ENCODE data around the gene KIFC1.
"Not testable (repeated sequence)": the region's sequence is repeated elsewhere in the genome, so short reads cannot be mapped to it uniquely, and the experiment has no call there.

KIFC1 gene

DNA sequence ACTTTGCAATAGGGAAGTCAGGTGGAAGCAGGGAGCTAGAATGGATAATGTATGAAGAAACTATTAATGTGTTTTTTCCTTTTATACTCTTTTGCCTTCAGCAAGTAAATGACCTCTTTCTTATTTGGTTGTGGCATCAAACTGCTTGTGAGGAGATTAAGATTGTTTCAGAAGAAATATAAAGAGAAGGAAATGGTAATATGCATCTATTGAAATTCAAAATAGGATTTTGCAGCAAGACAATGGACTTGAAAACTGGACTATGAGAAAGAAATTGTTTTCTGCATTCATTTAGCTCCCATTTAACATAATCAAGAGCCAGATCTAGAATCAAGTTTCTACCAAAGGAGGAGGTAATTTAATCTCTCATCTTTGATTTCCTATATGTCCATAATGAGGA lies 32.3 kb upstream of the KIFC1 start:
- no peak for DNase-seq (ENCODE audit: low spot score)
- H3K4me3 ChIP-seq, result no peak overlapping the region
- TF ChIP-seq, protein P1, sequence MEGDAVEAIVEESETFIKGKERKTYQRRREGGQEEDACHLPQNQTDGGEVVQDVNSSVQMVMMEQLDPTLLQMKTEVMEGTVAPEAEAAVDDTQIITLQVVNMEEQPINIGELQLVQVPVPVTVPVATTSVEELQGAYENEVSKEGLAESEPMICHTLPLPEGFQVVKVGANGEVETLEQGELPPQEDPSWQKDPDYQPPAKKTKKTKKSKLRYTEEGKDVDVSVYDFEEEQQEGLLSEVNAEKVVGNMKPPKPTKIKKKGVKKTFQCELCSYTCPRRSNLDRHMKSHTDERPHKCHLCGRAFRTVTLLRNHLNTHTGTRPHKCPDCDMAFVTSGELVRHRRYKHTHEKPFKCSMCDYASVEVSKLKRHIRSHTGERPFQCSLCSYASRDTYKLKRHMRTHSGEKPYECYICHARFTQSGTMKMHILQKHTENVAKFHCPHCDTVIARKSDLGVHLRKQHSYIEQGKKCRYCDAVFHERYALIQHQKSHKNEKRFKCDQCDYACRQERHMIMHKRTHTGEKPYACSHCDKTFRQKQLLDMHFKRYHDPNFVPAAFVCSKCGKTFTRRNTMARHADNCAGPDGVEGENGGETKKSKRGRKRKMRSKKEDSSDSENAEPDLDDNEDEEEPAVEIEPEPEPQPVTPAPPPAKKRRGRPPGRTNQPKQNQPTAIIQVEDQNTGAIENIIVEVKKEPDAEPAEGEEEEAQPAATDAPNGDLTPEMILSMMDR (IDR thresholded peaks at IDR 0.05), result no peak
- H3K27ac ChIP-seq, result no peak overlapping the region

GRCh38 chr6:33363486-33363885 lies 28.1 kb upstream of the KIFC1 start:
- not testable (repeated sequence) for H3K4me3 ChIP-seq; DNase-seq (ENCODE audit: low spot score); H3K27ac ChIP-seq

DNA sequence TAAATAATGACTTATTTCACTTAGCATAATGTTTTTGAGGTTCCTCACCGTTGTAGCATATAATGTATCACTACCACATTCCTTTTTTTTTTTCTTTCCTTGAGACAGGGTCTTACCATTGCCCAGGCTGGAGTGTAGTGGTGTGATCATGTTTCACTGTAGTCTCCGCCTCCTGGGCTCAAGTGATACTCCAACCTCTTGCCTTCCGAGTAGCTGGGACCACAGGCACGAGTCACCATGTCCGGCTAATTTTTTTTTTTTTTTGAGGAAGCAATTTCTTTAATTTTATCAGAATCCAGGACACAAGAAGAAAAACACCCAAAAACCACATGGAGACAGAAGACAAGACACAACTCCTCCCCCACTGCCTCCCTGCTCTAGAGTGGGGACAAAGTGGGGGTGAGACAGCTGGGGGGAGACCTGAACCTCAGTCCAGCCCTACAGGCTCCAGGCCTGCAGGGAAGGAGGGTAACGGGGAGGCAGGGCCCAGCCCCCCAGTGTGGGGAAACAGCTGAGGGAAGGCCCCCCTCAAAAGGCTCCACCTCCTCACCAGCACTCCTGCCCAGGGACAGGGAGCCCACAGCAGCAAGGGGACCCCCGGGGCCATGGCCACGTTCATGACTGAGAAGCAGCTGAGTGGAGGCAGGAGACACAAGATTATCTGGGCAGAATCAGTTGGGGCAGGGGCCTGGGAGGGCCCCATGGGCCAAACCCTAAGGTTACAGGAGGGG lies 27.0 kb upstream of the KIFC1 start:
- not testable (repeated sequence) for H3K4me3 ChIP-seq; H3K27ac ChIP-seq; DNase-seq (ENCODE audit: low spot score)

- H3K27ac ChIP-seq; DNase-seq (ENCODE audit: low spot score); H3K4me3 ChIP-seq: not testable (repeated sequence)
Observed at GRCh38 chr6:33365206-33365971, 26.2 kb upstream of the KIFC1 start.

DNA sequence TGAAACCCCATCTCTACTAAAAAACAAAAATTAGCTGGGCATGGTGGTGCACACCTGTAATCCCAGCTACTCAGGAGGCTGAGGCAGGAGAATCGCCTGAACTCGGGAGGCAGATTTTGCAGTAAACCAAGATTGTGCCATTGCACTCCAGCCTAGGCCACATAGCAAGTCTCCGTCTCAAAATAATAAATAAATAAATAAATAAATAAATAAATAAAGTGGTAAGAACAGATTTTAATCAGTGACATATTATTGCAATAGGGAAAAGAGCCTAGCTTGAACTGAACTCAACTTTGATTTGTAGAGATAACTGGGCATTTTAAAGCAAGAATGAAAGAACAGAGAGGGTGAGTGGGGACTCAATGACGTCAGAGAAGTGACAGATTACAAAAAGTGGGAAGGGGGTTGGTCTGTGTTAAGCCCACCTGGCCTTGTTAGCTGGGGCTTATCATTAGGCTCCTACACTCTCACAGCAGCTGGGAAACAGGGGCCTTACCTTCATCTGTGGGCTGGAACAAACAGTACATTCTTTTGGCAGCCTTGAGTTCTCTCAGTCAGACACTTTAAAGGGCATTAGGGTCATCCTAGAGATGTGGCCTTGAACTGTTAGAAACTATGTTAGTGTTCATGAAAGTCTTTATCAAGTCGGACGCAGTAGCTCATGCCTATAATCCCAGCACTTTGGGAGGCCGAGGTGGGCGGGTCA lies 24.5 kb upstream of the KIFC1 start:
- H3K27ac ChIP-seq, result no peak overlapping the region
- TF ChIP-seq, protein P1 (IDR thresholded peaks at IDR 0.05), result no peak
- H3K4me3 ChIP-seq, result no peak overlapping the region
- no peak for DNase-seq (ENCODE audit: low spot score)

- DNase-seq (ENCODE audit: low spot score); H3K4me3 ChIP-seq; H3K27ac ChIP-seq: not testable (repeated sequence)
Observed at GRCh38 chr6:33367715-33368025, 24.0 kb upstream of the KIFC1 start.

DNA sequence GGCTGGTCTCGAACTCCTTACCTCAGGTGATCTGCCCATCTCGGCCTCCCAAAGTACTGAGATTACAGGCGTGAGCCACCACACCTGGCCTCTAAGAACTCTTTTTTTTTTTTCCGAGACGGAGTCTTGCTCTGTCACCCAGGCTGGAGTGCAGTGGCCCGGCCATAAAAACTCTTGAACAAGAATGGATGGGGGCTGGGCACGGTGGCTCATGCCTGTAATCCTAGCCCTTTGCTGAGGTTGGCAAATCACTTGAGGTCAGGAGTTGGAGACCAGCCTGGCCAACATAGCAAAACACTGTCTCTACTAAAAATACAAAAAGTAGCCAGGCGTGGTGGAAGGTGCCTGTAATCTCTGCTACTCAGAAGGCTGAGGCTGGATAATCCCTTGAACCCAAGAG lies 19.7 kb upstream of the KIFC1 start:
- not testable (repeated sequence) for H3K27ac ChIP-seq; DNase-seq (ENCODE audit: low spot score); H3K4me3 ChIP-seq

DNA sequence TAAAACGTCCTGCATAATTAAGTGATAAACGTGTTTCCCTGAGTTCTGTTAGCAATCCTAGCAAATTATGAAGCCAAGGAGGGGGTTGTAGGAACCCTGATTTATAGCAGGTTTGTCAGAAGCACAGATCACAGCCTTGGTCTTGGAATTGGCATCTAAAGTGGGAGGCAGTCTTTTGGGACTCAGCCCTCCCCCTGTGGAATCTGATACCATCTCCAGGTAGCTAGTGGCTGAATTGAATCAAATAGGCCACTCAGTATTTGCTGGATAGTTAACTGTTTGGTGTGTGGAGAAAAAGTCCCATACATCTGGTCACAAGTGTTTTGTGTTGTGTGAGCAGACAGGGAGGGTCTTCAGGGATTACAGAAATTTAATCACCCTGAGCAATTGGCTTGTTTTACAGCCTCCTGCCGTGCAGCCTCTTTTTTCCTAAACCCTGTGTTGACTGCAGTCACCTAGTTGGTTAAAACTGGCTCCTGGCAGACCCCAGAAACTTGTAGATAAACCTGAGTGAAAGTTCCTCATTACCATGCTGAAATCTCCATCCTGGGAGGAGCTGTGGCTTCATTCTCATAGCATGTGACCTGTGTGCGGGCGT lies 19.0 kb upstream of the KIFC1 start:
- DNase-seq (ENCODE audit: low spot score), result no peak
- Histone ChIP-seq H3K27ac (no peak overlapping the region), H3K4me3 (no peak overlapping the region)
- TF ChIP-seq, protein P1 (IDR thresholded peaks at IDR 0.05), result no peak

DNA sequence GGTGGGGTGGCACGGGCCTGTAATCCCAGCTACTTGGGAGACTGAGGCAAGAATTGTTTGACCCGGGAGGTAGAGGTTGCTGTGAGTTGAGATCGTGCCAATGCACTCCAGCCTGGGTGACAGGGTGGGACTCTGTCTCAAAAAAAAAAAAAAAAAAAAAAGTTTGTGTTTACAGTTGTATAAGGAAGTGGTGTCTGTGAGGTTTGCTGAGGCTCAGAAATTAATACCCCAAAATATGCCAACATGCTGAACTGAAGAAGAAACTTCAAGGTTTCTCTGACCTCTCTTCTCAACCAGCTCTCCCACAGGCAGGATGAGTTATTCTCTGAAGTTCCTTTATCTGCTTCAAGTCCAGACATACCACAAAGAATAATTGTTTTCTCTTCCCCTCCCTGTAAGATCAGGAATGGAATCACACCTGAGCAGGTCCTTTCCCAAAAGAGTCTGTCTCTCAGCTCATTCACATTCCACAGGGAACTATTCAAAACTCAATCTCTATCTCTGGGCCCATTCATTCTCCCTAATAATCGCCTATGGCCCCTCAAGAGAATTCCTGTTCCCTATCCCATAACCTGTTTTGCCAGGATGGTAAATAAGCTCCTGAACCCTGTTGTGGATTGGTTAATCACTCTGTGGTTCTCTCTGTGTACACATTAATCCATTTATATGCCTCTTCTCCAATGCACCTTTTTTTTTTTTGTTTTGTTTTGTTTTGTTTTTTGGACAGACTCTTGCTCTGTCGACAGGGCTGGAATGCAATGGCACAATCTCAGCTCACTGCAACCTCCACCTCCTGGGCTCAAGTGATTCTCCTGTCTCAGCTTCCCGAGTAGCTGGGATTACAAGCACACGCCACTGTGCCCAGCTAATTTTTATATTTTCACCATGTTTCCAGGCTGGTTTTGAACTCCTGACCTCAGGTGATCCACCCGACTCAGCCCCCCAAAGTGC lies 17.4 kb upstream of the KIFC1 start:
- Histone ChIP-seq H3K4me3 (no peak overlapping the region), H3K27ac (peak overlapping the region in 1 of 2 donors; percentile 83)
- TF ChIP-seq, protein P1 (IDR thresholded peaks at IDR 0.05), result no peak
- DNase-seq (ENCODE audit: low spot score), result no peak
